ENCODE data around the gene S100A7A.
"Not testable (repeated sequence)": the region's sequence is repeated elsewhere in the genome, so short reads cannot be mapped to it uniquely, and the experiment has no call there.

Gene S100A7A

DNA sequence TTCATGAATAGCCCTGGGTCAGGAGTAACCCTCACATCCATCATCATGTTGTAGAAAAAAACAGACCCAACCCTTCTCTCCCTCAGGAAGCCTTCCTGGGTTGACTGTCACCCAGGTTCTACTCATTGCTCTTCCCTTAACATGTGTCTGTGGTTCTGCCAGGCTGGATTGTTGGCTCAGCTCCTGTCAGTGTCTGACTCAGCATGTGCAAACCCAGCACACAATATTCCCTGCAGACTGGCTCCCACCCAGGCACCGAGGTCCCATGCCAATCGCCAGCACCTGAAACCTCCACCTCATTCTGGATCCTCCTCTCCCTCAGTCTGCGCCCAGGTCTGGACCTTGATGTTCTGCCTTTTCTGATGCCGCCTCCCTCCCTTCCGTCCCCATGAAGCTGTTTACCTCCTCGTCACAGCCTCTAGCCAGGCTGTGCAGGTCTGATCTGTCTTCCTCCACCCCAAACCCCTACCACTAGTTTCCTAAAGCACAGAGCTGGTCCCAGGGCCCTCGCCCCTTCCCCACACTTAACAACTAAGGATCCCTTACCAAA is 21.1 kb upstream of the S100A7A start:
- no peak for DNase-seq (ENCODE audit: low read depth)

DNA sequence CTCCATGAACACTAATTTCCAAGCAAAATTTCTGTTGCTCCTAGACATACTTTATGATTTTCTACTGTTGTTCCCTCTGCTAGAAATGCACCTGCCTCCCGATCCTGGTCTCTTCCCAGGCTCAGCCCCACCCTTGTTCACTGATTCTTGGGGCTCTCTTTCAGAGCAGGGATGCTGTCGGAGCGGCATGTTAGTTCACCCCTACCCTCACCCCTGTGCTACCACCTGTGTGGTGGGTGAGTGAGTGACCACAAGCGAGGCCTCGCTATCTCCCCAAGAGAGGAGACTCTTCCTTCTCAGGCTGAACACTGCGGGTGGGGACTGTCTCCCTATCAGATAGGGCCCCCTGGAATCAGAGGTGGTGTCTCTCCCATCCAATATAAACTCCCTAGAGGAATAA is 20.5 kb upstream of the S100A7A start:
- no peak for DNase-seq (ENCODE audit: low read depth)

DNA sequence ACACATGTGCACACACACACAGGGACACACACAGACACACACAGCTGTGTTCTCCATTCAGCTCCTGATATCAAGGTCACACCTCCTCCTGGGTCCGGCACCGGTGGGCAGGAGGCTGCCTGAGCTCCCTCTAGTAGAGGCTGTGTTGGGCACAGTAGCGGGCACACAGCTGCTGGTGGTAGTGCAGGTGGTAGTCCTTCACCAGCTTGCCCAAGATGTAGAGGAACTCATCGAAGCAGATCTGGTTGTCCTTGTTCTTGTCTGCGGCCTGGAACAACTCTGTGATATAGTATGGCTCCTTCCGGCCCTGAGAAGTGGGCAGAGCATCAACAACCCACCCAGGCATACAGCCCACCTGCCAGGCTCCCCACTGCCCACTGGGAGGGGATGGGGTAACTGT is 19.9 kb upstream of the S100A7A start:
- no peak for DNase-seq (ENCODE audit: low read depth)

DNA sequence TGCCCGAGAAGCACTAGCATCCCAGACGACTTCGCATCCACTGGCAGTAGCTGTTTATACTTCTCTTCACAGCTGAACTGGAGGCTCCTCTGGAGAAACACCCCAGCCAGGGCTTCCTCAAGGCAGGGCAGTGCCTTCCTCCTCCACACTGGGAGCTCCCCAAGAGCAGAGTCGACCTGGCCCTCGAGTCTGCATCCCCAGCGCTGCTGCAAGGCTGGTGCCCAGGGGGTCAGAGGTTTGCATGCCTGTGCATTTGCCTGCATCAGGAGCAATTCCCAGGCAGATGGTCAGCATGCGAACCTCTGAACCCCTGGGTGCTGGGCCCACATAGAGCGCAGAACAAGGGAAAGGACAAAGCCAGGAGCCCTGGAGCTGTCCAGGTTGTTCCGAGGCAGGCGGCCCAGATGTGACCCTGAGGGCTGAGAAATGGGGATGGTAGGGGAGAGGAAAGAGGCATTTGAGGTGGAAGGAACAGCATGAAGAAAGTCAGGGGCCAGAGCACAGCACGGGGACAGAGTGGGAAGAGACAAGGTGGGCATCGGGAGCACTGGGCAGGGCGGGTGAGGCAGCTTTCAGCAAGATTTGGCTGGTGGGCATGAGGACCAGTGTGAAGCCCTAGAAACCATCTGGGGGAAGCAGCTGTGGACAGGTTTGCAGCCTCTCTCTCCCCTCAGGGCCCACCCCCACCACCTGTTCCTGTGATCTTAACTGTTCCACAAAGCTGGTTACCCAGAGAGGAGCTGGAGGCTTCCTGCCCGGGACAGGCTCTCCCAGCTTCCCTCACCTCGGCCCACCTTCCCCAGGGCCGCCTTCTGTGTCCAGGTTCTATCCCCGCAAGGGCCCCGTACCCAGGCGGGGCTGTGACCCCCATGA is 19.0 kb upstream of the S100A7A start:
- DNase-seq (ENCODE audit: low read depth): no peak

DNA sequence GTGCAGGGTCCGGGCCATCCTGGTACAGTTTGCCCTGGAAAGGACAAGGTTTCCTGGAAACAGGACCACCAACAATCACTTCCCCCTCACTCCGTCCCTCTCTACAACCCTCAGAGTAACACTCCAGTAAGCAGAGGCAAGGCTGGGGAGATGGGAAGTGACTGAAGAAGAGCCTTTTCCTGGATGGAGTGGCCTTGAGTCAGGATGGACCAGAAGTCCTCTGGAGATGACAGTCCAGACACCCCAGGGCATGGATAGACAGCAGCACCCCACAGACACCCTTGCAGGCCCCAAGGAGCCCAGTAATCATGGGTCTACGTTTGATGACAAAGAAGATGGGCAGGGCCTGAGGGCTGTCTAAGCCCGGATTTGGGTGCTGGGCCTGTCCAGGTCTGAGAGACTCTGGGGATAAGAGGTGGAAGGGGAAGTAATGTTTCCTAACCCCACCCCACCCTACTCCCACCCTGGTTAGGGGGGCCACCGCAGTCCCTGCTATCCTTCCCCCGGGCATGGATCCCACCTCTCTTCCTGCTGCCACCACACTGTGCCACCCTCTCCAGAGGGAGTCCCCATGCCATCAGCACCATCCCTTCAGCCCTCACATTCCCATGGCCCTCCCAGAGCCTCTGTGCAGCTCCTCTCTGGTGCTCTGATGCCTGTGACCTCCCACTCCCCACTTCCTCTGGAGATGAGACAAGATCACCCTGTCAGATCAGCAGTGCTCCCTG is 18.2 kb upstream of the S100A7A start:
- DNase-seq (ENCODE audit: low read depth): no peak

DNA sequence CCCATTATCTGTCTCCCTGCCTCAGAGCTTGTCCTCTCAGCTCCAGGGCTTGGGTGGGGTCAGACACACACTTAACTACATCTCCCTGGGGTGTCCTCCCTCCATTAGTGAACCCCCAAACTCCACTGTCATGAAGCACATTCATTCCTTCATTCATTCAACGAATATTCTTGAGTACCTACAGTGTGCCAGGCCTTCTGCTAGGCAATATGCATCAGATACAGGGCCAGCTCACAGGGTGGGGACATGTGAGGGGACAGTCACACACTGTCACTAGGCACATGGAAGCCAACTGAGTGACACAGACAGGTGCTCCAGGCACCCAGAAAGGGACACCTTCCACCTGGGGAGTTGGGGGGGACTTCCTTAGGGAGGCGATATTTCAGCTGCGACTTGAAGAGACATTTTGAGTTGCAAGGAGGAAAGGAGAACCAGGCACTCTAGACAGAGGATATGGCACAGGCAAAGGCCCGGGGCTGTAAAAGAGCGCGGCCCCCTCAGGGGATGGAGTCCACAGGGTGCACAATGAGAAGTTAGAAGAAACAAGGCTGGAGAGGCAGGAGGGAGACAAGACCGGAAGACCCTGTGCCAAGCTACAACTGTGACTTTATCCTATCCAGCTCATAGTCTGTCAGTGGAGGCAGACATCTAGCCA is 16.8 kb upstream of the S100A7A start:
- no peak for DNase-seq (ENCODE audit: low read depth)

DNA sequence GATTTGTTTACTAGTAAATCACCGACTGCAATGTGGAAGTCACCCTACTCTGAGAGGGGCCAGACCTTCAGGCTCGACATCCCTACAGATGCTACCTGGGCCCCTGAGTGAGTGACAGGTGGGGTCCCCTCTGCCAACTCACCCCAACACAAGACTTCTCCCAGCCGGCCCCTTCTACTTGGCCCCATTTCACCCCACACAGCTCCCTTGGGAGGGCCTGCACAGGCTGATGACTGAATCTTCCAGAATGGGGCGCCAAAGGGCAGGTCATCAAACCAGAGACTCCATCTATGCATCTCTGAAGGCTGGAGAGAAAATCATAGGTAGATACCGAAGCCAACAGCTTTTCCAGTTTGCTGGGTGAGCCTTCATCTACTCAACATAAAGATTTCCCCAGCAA is 16.1 kb upstream of the S100A7A start:
- DNase-seq (ENCODE audit: low read depth): no peak

DNA sequence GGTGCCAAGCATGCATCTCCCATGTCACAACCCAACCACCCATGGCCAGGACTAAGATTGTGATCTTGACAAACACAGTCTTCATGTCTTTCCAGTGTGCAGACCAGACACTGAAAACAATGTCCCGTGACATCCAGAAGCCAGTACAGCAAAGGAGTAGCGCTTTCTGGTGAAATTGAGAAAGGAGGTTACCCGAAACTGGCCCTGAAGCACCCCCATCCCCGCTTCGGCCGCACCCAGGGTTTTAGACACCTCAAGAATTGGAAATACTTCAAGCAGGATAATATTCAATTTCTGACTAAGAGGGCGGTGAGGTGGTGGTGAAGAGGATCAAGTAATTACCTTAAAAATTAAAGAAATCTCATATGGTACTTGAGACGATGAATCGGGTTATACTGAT is 14.9 kb upstream of the S100A7A start:
- no peak for DNase-seq (ENCODE audit: low read depth)

DNA sequence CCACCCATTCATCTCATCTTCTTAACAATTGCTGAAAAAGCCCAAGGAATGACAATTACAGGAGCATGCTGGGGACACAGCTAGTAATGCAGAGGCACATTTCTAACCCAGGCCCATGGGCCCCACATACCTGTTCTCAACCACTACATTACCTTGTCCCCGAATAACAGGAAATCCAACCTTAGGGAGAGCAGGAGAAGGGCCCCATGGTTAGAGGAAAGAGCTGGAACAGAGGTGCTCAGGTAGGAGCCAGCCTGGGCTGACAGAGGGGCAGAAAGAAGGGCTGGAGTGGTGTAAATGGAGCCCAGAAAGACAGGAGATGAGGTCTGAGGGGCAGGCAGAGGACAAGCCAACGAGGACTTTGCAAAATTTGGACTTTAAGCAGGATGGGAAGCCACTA is 14.1 kb upstream of the S100A7A start:
- no peak for DNase-seq (ENCODE audit: low read depth)

DNA sequence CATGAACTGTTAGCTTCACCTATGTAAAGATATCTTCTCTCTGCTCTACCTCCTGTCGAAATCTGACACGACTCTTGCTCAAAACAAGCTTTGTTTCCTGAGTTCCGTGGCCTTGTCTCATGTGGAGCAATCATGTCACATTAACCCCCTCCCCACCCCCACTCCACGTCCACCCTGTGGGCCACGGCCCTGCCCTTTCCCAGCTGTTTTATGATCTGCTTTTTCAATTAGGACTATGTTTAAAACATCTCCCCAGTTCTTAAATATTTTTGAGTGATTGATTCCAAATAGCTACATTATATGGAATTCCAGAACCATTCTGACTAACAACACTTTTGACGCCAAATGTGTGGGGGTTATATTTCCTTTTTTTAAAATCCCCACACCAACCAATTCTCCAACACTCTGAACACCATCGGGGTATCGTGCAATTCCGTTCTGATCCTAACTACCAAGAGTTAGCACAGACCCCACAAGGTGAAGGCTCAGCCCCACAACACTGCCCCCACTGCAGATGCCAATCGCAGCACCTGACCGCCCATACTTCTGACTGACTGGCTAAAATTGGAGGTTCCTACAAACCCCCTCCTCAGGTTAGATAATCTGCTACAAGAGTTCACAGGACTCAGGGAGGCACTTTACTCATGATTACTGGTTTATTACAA is 12.8 kb upstream of the S100A7A start:
- DNase-seq (ENCODE audit: low read depth): no peak

DNA sequence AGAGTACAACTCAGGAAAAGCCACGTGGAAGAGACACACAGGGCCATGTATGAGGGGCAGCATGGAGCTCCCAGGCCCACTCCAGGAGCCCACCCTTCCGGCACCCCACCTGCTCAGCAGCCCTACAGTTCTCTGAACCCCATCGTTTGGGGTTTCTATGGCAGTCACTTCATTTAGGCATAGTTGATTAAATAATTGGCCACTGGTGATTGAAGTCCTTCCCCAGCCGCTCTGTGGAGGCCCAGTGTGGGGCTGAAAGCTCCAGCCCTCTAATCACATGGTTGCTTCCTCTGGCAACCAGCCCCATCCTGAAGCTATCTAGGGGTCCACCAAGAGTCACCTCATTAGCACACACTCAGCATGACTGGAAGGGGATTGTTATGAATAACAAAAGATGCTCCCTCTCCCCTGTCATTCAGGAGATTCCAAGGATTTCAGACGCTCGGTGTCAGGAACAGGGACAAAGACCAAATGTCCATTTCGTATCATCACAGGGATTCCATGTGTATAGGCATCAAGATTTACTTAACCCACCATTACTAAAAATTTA is 12.2 kb upstream of the S100A7A start:
- no peak for DNase-seq (ENCODE audit: low read depth)

DNA sequence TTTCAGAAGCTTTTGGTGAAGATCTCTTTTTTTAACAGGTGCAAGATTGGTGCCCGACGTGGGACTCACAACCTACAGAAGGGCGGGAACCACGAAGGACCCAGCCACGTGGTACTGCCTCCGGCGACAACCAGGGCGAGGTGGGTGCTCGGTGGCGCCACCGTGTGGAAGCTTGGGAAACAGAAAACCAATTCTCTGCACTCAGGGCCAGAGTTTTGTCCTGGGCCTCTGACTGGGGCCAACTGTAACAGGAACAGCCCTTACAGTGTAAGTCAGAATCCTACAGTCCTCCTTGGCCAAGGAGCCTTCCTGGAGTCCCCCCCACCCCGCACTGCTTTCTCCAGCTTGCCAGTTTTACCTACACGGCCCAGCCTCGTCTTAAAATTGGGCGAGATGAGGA is 11.6 kb upstream of the S100A7A start:
- peak; percentile 20 for DNase-seq (ENCODE audit: low read depth)

DNA sequence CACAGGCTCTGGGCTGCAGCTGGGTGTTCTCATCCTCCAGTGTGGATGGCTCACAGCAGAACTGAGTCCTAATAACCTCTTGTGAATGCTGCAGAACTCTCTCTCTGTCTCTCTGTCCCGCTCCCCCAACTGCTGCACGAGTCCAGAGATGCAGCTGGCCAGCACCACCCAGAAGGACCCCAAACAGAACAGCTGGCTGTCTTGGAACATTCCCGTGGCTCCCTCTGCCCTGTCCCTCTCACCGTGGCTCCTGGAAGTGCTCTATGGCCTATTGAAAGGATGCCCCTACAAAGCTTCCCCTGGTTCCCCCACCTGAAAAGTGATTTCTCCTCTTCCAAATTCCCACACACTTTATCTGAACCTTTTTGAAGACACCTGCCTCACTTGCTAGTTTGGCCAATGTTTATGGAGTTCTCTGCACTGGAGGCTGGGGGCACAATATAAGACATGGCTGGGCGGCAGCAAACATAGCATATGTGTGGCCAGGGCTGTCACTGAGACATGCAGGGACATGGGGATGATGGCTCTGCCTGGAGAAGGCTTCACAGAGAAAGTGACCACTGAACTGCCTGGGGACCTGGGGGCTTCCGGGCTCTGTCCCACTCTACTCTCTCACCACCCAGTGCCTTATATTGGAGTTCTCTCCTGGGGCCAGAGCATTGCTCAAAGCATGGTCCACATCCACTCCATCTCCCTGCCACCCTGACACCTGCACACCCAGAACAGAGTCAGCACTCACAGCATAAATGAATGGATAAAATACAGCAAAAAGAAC is 10.3 kb upstream of the S100A7A start:
- DNase-seq (ENCODE audit: low read depth): not testable (repeated sequence)

DNA sequence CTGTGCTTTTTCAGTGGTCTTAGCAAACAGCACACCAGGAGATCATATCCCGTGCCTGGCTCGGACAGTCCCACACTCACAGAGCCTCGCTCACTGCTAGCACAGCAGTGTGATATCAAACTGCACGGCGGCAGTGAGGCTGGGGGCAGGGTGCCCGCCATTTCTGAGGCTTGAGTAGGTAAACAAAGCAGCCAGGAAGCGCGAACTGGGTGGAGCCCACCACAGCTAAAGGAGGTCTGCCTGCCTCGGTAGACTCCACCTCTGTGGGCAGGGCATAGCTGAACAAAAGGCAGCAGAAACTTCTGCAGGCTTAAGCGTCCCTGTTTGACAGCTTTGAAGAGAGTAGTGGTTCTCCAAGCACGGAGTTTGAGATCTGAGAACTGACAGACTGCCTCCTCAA is 9.0 kb upstream of the S100A7A start:
- DNase-seq (ENCODE audit: low read depth): not testable (repeated sequence)

DNA sequence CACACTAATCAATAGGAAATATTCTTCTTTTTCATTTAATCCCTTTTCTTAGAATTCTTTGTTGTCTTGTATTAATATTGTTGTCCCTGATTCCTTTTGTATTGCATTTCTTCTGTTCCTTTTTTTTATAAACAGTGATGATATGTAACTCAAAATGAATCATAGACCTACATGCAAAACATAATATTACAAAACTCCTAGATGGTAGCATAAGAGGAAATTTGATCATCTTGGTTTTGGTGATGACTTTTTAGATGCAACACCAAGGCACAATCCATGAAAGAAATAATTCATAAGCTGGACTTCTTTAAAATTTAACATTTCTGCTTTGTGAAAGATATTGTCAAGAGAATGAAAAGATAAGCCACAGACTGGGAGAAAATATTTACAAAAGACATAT is 2.4 kb upstream of the S100A7A start:
- DNase-seq (ENCODE audit: low read depth): not testable (repeated sequence)

DNA sequence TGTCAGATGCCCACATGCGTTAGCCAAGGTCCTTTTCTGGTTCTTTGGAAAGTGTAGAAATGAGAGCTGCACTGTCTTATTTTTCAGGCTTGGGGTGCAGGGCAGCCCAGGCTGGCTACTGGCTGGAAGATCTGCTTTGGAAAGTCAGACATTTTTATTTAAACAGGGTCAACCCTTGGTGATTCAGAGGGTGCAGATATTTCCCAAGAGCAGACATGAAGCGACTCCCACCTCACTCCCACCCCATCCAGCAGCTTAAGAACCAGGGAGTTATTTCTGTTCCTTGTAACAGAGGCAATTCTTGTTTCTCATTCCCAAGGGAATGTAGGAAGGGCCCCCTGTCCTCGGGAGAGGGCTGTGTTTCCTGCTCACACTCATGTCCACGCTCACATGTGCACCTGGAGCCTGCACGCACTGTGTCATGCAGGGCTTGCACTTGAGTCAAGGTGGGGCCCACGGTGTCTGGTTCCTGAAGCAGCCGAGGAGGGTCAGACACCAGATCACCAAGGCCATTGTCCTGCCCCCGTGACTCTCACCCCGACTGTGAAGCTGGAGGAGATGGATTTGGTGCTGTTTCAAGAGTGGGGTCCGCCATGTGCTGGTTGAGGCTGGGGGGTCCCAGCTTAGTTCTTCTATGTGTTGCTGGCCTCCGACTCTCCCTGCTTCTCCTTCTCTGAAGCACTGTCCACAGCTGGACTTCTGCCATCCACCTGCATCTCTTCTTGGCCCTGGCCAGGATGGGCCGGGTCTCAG is 992 bp downstream of the S100A7A start:
- no peak for DNase-seq (ENCODE audit: low read depth)

DNA sequence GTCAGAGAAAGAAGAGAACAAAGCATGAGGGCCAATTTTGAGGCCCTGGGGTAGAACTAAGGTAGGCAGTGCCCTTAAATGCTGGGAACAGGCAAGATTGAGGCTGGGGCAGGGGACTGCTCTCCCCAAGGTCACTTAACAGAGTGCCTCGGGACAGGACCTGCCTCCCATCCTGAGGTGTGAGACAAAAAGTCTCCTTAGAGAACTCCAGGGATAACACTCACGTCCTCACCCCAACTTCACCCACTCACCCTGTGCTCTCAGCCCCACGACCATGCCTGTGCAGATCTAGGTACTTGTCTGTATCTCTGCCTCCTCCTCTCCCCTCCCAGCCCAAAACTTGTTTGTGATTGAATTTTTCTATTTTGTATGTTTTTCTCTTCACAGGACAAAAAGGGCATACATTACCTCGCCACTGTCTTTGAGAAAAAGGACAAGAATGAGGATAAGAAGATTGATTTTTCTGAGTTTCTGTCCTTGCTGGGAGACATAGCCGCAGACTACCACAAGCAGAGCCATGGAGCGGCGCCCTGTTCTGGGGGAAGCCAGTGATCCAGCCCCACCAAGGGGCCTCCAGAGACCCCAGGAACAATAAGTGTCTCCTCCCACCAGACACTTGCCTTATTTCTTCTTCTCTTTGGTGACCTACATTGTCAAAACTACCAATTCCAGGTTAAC is 2.6 kb downstream of the S100A7A start:
- DNase-seq (ENCODE audit: low read depth): not testable (repeated sequence)

DNA sequence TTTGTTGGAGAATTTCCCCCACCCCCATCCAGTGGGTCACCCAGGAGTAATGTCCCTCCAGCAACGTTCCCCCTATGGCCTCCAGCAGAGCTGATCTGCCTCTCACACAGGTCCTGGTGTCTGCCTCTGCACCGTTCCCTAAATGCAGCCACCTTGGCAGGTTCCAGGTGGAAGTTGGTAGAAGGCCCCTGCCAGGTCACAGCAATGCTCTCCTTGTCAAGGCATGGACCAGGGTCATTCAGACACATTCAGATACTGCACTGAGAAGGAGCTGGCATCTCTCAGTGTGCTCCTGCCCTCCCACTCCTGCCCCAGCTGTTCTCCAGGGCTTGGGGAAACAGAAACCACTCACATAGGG is 3.1 kb downstream of the S100A7A start:
- DNase-seq (ENCODE audit: low read depth): not testable (repeated sequence)

DNA sequence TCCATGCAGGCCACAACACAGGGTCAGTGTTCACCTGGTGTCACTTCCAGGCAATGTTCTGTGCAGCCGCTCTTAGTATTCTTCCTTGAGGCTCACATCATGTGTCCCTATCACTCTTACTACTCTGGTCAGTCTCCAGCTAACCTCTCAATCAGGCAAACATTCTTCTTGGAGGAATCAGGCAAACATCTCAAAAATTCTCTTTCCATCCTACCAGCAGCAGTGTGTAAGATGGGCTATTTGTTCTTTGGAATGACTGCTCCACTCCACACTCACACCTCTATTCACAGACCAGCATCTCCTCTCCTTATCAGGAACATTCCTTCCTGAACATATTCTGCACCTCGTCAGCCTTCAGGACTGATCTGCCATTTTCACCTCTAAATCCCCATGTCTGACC is 4.0 kb downstream of the S100A7A start:
- no peak for DNase-seq (ENCODE audit: low read depth)

Measured in stimulated activated CD8-positive, alpha-beta memory T cell treated with anti-CD3 and anti-CD28 coated beads, Interleukin-7, amount 100 ng/mL, for 24 hours (primary cell).